Ecto neural progenitor cell (in vitro differentiated cells): ENCODE data around the gene ELP4.

ENCODE experiments used
- DNase-seq: peaks from one replicate; pipeline ENCODE4 v3.0.0-alpha.2; 2018; ENCODE audit warnings: low spot score

The ELP4 gene

DNA sequence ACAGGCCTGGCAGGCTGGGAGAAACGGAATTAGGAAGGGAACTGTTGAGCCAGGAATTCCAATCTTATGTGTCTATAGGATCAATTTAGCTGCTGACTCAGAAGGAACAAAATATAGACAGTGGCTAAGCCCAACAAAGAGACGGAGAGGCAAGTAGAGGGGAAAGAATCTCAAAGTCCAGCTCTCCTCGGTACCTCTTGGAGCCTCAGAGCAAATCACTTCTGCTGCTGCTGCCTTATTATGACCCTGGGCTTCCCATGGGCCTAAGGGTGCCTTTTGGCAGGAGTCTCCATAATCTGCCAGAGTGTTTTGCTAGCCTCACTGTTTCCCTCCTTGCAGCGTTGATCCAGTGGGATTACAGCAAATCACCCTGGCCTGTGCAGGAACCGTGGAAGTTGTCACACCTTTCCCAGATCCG, 269.8 kb downstream of the ELP4 start:
- no peak for DNase-seq

DNA sequence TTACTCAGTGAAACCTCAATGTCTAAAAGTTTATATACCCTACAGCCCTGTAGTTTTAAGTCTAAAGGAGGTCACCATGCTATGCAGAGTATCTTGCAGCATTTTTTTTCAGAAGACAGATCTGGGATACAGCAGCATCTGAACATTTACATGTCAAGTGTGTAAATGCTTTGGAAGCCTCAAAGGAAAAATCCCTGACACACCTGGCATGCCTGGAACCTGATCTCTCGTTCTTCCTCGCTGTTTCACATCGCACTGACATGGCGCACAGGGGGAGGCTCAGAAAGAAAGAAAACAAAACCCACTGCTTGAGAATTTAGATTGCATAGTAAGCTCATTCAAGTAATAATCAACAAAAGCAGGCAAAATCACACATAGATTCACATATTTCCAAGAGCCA, 270.5 kb downstream of the ELP4 start:
- DNase-seq: no peak

DNA sequence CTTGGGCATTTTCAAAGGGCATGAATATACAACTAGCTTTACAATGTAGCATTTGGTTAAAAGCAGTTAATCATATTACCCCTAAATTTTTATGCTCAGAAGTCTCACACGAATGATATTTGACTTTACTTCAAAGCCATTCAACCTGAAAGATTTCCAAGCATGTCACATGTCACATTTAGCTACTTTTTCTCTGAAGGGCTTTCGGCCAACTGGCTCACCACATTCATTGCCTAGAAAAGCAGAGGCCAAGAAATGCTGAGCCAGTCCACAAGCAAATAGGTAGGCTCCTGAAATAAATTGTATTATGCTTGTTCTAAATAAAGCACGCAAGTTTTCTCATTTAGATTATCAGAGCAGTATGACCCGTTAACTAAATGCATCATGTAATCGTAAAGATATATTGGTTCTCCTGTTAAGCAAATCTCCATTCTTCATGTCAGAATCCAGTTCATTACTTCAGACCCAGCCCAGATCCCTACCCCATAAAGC, 271.0 kb downstream of the ELP4 start:
- DNase-seq: no peak

DNA sequence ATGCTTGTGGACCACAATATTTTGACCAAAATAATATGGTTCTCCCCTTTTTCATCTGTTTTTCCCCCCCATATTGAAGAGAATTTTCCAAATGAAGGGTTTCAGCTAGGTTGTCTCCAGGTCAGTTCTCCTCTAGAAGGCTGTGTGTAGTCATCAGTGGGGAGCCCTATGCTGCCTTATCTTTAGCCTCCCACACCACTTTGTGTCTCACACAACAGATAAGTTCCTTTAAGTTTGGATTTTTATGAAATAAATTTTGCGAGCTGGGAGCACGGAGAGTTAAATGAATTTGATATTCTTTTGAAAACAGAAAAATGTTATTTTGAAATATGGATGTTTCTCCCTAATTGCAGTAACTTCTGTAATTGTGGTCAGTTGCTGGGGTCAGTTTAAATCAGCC, 272.7 kb downstream of the ELP4 start:
- no peak for DNase-seq

DNA sequence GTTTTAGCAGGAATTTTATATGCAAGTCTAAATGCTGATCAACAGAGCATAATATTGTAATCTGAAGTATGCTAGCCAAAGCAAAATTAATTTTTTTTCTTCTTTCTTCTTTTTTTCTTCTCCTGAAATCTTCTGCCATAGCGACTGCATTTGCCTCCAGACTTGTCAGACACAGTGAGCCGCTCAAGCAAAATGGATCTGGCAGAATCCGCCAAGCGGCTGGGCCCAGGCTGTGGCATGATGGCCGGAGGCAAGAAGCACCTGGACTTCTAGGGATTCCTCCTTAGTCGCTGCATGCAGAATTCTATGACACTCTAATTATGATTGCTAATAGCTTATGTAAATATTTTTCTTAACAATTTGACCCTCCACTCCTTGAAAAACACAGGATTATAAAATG, 273.7 kb downstream of the ELP4 start:
- no peak for DNase-seq

DNA sequence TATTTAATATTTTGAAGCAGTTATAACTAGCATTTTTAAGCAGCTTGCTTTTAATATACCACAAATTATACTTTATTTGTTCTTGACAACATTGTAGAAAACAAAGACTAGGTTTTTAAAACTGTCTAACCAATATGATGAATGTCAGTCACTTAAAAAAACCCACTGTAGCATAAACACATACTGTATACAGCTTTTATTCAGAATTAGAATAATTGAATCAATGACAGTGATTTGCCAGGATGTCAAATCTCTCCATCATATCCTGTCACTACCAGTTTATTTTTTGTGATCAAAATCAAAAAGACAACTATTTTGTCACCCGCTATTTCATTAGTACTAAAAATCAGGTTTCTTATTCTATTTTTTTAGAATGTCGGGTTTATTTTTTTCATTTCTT, 275.0 kb downstream of the ELP4 start:
- DNase-seq: no peak

DNA sequence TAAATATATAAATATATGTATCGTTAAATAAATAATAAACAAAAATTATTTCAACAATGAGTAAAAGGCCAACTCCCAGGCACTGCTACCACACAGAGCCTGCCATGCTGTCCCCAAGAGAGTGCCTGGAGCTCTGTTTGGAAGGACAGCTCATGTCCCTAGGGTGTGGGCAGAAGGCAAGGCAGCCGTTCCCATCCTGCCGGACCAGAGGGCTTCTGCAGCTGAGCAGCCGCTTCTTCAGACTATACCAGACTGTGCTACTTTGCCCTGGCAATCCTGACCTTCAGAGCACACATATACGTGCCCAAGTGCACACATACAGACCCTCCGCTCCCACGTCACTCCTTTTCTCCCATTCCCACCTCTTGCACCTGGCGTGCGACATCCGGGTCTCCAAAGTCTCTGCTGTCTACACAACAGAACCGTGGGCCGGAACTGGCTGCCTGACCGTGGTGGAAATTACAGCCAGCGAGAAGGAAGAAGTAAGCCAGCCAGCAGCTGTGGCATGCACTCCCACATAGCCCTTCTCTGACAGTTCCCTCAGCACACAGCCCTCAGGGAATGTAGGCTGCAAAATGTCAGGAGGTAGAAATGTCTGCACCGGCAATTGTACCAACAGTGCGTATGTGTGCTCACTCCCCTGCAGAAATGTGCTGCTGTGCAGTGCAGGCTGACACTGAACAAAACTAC, 277.6 kb downstream of the ELP4 start:
- DNase-seq: no peak

DNA sequence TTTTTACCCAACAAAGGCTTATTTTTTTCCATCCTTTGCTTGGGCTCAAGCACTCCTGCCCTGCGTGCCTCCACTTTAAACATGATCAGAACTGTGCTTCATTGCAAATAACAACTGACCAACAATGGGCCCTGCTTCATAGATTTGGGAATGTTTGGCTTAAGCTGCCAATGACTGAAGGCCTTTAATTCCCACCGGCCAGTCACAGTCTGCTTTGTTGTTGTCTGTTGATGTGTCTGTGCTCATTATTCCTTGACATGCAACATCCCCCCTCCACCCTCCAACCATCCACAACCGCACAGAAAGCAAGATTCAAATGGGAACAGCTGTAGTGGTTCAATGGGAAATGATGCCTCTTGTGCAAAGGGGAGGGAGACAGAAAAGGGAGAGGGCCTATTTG, 278.5 kb downstream of the ELP4 start:
- DNase-seq: no peak

DNA sequence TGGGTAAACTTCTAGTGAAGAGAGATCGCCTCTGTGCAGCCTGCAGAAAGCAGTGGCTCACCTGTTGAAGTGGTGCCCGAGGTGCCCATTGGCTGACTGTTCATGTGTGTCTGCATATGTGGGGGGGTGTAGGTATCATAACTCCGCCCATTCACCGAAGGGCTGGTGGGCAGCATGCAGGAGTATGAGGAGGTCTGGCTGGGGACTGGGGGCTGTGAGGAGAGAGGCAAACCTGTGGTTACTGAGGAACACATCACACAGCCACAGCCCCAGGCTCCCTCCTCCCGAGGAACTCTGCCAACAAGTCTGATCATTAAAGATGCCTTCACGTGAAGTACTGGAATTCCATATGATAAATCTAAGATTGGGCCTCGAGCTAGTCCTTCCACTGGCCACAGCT, 281.1 kb downstream of the ELP4 start:
- no peak for DNase-seq

DNA sequence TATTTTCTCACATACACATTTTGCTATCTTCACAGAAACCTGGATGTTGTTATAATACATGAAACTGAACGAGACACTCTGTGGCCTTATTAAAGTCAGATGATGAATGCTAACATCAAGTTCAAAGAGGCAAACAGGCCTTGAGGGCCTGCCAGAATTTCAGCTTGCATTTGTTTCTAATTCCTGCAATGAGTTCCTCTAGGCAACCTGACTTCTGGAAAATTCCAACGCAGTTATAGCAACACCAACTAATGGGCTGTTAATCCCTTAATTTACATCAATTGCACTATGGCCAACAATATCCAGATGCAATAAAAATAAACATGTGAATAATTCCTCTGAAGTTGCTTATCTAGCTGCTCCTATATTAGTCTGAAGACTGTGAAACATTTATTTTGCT, 282.5 kb downstream of the ELP4 start:
- DNase-seq: no peak

DNA sequence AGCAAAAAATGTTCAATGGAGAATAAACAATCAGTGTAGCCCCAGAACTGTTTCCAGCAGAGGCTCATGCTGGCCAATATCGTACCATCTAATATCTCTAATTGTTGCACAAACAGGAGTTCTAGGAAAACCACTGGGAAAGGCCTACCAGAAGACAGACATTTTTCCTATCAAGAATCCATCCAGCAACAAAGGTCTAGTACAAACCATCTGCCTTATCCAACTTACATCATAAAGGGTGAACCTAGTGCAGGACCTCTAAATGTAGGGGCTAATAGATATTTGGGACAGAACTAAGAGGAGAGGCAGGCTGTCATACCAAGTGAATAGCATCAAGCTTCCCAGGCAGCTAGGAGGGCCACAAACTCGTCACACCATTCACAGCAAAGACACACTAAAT, 282.9 kb downstream of the ELP4 start:
- DNase-seq: no peak

DNA sequence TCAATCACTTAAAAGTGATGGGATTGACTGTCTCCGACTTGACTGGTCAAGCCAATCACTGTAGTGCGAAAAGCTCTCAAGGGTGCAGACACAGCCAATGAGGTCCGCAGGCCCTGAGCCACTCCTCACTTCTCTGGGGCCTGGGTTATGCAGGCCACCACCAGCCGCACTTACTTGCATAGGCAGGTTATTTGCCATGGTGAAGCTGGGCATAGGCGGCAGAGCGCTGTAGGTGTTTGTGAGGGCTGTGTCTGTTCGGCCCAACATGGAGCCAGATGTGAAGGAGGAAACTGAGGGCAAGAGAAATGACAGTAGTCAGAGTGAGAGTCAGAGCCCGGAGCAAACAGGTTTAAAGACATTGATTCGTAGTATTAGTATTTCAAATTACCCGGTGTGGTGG, 283.7 kb downstream of the ELP4 start:
- DNase-seq: no peak

DNA sequence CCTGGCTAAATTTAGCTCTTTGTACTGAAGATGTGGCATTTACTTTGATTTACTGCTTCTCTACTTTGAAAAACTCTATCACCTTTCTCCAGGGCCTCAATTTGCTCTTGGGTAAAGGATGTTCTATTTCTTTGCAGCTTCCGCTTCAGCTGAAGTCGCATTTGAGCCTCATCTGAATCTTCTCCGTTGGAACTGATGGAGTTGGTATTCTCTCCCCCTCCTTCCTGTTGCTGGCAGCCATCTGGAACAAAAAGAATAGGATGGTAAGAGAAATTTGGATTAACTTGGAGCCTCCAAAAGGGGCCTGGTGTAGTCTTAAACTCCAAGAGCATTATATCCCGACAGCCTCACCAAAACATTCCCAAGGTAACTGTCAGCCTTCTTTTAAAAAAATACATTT, 285.0 kb downstream of the ELP4 start:
- no peak for DNase-seq

DNA sequence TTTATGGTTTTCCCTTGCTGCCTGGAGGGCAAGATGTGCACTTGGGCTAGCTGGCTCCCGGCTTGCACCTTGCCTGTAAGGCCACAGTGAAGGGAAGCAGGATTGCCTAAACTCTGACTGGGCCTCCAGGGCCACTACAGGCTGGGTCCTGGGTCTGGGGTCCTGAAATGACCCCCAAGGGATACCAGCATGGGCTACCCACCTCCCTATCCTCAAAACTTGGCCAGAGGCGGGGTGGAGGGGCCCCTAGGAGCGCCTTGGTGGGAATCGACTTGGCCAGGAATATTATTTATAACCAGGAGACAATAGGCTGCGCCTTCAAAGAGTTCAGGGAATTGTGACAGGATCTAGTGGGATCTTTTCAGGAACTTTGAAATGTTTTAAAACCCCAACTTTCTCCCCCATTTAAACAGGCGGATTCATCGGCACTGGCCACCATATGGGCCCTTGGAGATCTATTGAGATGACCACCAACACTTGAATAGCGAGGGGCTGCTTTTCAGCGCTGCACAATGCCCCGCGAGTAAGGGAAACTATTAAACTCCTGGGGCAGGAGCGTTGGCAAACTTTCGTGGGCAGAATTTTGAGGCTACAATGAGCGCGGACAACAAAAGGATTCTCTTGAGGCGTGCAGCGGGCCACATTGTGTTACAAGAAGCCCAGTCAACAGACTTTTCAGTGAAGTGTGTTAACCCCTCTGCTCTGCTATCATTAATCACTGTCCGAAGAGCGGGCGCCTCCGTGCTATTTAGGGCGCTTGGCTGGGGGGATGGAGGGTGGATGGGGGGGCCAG, 286.3 kb downstream of the ELP4 start:
- peak; percentile 48 for DNase-seq

DNA sequence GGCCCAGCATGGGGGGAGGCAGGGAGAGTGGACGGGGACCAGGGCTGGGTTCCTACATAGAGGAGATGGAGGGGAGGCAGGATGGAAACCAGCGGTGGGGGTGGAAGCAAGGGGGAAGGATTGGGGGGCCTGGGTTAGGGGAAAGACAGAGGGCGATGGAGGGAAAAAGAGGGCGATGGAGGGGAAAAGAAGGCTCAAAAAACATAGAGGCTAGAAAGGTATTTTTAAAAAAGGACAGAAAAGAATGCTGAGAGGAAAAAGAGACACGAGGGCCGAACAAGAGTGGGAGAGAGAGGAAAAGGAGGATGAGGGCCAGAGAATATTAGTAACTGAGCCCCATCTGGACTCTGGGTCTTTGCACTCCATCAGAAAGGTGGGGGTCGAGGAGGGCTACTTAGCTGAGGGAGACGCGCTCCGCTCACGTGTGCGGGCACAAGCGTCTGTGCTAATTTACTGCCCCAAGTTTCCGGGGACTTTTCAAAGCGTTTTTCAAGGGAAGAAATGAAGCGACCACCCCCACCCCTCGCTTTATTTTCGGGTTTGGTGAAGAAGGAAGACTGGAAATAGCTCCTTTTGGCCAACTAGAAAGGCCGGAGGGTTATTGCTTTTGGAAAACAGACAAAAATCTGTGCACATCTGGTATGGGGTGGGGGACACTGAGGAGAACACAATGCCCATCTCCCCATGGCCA, 287.1 kb downstream of the ELP4 start:
- DNase-seq: peak; percentile 39

DNA sequence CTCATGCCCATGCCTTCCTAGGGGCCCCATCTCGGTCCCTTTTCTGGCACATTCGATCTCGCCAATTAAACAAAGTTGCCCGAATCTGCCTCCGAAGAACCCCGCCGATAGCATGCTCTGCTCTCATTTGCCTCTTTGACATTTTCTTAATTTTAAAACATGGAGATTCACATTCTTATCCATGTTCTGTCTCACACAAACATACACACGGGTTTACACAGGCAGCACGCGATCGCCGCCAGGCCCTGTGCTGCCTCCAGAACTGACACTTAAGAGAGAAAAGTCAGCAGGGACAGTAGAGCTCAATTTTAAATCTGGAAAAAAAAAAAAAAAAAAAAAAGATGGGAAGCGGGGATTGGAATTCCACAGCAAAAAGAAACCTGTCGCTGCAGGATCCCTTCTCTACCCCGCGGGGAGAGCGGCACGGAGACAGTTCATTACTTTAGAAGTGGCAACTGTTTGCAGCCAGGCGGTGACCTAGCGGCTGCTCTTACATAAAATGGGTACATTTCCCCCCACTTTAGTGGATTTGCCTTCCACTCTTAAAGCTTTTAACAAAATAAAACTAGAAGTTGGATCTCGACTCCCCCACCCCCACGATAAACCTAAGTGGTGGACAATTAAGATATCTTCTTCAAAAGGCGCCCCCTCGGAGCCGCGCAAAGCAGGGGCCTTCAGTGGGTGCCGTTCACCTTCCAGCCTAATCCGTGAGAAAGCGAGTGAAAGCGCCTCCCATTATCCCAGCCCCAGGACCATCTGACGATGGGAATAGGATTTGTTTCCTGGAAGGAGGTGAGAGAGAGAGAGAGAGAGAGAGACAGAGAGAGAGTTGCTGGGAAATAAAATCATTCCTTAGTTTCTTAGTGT, 287.9 kb downstream of the ELP4 start:
- DNase-seq: peak; percentile 61

DNA sequence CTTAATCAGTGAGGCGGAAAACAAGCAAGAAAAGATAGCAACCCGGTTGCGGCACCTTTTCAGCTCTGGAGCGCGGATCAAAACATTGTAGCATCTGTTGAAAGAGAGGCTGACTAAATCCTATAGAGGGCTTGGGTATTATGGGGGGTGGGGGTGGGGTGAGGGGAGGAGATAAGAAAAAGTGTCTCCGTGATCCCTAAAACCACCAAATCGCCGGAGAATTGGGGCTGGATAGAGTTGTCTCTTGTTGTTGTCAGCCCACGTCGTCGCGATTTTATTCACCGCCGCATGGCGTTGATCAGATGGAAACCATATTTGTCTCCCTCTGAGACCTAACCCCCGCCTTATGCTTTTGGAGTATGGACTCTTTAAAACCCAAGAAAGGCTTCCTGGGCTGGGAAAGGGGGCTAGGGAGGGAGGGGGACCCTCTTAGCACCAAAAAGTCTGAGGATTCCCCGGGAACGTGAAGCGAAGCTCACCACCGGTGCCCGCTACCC, 288.5 kb downstream of the ELP4 start:
- no peak for DNase-seq

DNA sequence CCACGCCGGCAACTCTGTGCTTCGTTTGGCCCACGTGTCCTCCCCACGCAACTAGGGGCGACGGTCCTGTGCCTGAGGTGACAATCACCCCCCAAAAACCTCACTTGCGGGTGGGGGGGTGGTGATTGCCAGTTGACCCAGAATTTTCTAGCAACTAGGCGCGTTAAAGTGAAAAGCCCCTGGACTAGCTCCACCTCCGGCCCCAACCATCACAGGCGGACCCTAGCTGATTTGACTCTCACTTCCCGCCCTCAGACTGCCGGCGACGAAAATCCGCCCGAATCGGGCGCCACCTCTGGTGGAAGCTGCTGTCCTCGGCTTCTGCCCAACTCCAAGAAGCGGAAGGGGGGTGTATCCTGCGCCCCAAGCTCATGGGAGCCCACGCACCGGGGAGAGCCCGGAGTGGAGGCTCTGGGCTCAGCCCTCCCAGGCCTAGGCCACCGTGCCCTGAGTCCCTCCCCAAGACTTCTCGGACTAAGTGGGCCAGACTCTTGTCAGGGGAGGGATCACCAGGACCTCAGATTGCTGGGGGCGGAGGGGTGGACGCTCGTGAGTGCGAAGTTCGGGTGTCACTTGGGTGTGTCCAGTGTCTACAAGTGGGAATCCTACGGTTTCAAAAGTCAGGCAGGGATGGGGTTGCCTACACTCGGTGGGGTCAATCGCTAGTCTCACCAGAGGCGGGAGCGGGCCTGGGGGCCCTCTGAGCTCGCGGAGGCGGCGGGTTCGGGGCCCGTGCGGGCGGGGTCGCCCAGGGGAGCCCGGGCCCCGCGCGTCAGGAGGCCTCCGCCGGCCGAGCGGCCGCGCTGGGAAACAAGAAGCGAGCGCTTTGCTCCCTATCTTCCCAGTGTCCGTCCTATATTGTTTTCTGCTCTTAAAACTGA, 289.2 kb downstream of the ELP4 start:
- DNase-seq: peak; percentile 91

DNA sequence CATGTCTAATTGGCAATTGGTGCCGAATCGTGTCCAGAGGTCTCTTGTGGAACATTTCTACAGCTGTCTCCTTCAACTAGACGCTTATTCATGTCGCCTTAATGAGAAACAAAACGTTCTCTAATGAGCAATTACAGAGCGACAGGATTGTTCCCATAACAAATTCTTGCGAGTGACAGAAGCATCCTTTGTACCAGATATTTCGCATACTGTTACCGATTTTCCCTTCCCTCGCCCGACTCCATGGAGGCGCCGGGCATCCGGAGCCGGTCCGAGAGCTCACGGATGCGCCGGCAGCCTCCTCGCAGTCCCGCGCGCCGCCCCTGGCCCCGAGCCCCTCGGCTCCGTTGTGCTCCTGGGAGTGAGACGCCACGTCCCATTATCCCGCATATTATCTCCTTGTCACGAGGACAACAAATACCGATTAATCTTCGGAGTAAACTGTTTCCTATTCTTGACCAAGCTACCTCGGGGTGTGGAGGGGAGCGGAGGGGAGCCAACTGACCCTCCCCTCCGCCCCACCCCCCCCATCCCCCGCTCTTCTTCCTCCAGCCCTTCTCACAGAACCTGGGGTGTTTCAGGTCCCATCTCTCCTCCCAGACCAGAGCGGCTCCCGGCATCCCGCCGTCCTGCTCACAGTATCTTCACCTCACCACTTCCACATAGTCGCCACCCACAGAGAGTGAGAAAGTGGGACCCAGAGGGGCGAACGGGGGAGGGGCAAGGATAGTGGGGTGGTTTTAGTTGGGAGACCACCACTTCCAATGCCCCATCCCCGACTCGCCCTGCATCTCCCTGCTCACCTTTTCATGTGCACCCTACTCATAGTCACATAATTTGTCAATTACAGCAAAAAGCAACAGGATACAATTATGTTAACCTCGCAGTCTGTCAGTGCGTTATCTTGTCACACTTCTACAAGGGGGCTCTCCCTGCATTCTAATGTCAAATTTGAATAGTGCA, 290.1 kb downstream of the ELP4 start:
- DNase-seq: peak; percentile 57
